HCT116 (cell line): ENCODE results near the gene SLC47A1. TPM values are rescaled to one million over a fixed set of nuclear protein-coding genes. Genes with fewer than 3 reads are reported as not detected.

Experiments used
- ATAC-seq: fragments of 200-7000 bp; cut with Tn5 transposase; 2 replicates; pipeline ENCODE4 v1.9.1; 2020; ENCODE audit warnings: mild to moderate bottlenecking, moderate library complexity
- BruUV-seq: library from RNA; stranded (reverse); fragments of 400-500 nt; replicated peaks from 2 replicates; lab custom pipeline; 2021; lab: Mats Ljungman, UMichigan
- CTCF ChIA-PET: fragments of 300-600 bp; sonication (Branson Sonifier 250); formaldehyde crosslinking; loops from one replicate; lab custom pipeline; 2021; ENCODE audit warnings: antibody characterized with exemption; lab: Charles Lee
- POLR2A ChIA-PET: fragments of 300-600, 350-600 bp; sonication (Branson Sonifier 250); formaldehyde crosslinking; loops from one replicate; lab custom pipeline; 2021; ENCODE audit warnings: antibody characterized with exemption; lab: Charles Lee
- RAD21 ChIA-PET, 2 experiments: fragments of 300-600 bp; sonication (Branson Sonifier 250); formaldehyde crosslinking; loops; one replicate each; lab custom pipeline; 2023; ENCODE audit warnings: low total read pairs in 2 of 2; ENCODE audit not compliant: uncharacterized antibody in 2 of 2, unreplicated experiment in 2 of 2, low non-redundant PET in 1 of 2; lab: Charles Lee
- DNase-seq: peaks from one replicate; pipeline ENCODE4 v3.0.0-alpha.2; 2010; ENCODE audit warnings: low read depth, low spot score
- H2AFZ ChIP-seq: fragments of 200-600 bp; shearing (Covaris generic), sonication (generic); 2 replicates; pipeline ENCODE4 v1.6.1; 2017; ENCODE audit warnings: low read depth, mixed run types, mixed read lengths, antibody characterized with exemption, low read length; ENCODE audit not compliant: poor library complexity, severe bottlenecking
- H3K27ac ChIP-seq: 2 replicates; pipeline ENCODE4 v1.5.1; 2012; ENCODE audit warnings: low read depth, low read length
- H3K27me3 ChIP-seq: fragments of 200-600 bp; sonication (generic); 2 replicates; pipeline ENCODE4 v1.6.1; 2016; ENCODE audit warnings: mixed run types, low read length, mixed read lengths; ENCODE audit not compliant: insufficient read depth
- H3K36me3 ChIP-seq, 2 experiments: fragments of 200-500 bp in 1 of 2; fragments of 200-600 bp in 1 of 2; sonication (Bioruptor generic) in 1 of 2; sonication (generic) in 1 of 2; 2 replicates each; pipeline versions ENCODE4 v1.5.1 to v1.6.1; 2014 to 2016; ENCODE audit warnings: low read length in 2 of 2, inconsistent platforms in 1 of 2, mixed read lengths in 1 of 2, mixed run types in 1 of 2; ENCODE audit not compliant: insufficient read depth in 2 of 2, control insufficient read depth in 1 of 2
- H3K4me1 ChIP-seq, 2 experiments: fragments of 200-600 bp in 1 of 2; sonication (generic) in 1 of 2; 2 replicates each; pipeline versions ENCODE4 v1.5.1 to v1.6.1; 2012 to 2017; ENCODE audit warnings: low read length in 2 of 2, inconsistent platforms in 1 of 2, mild to moderate bottlenecking in 1 of 2, mixed read lengths in 1 of 2, mixed run types in 1 of 2, moderate library complexity in 1 of 2; ENCODE audit not compliant: insufficient read depth in 2 of 2, control insufficient read depth in 1 of 2
- H3K4me2 ChIP-seq: fragments of 200-600 bp; sonication (generic); 2 replicates; pipeline ENCODE4 v1.6.1; 2017; ENCODE audit warnings: mixed run types, low read length, mixed read lengths
- H3K4me3 ChIP-seq, 2 experiments: fragments of 200-600 bp in 1 of 2; sonication (generic) in 1 of 2; replicated peaks in 1 of 2; 2 replicates each; pipeline ENCODE4 v1.5.1; 2011 to 2016; ENCODE audit warnings: low read length in 2 of 2, control low read depth in 1 of 2, low read depth in 1 of 2, mild to moderate bottlenecking in 1 of 2, mixed read lengths in 1 of 2, mixed run types in 1 of 2
- H3K79me2 ChIP-seq: fragments of 200-600 bp; sonication (generic); 2 replicates; pipeline ENCODE4 v1.6.1; 2017; ENCODE audit warnings: mild to moderate bottlenecking, mixed run types, low read length, moderate library complexity, mixed read lengths; ENCODE audit not compliant: insufficient read depth
- H3K9ac ChIP-seq: fragments of 200-600 bp; sonication (generic); 2 replicates; pipeline ENCODE4 v1.6.1; 2016; ENCODE audit warnings: low read length, mixed read lengths
- H3K9me2 ChIP-seq: fragments of 200-600 bp; sonication (generic), shearing (Covaris generic); 2 replicates; pipeline ENCODE4 v1.6.1; 2017; ENCODE audit warnings: mixed run types, mild to moderate bottlenecking, moderate library complexity; ENCODE audit not compliant: insufficient read depth
- H3K9me3 ChIP-seq, 2 experiments: fragments of 200-500 bp in 1 of 2; fragments of 200-600 bp in 1 of 2; sonication (Bioruptor generic) in 1 of 2; sonication (generic) in 1 of 2; 2 replicates each; pipeline ENCODE4 v1.6.1; 2014 to 2017; ENCODE audit warnings: low read length in 2 of 2, mixed read lengths in 2 of 2, inconsistent platforms in 1 of 2, low read depth in 1 of 2, mild to moderate bottlenecking in 1 of 2, mixed run types in 1 of 2, moderate library complexity in 1 of 2; ENCODE audit not compliant: control insufficient read depth in 1 of 2, insufficient read depth in 1 of 2
- H4K20me1 ChIP-seq: fragments of 200-600 bp; sonication (generic), shearing (Covaris generic); 2 replicates; pipeline ENCODE4 v1.6.1; 2017; ENCODE audit warnings: mixed run types, mild to moderate bottlenecking, moderate library complexity; ENCODE audit not compliant: insufficient read depth
- CEBPB ChIP-seq: IDR thresholded peaks from 2 replicates; pipeline ENCODE4 v1.6.1; 2012; ENCODE audit warnings: low read depth
- EZH2 ChIP-seq: fragments of 200-600 bp; sonication (generic); IDR thresholded peaks from 2 replicates; pipeline ENCODE4 v1.6.1; 2017; ENCODE audit warnings: antibody characterized with exemption, mixed run types
- EZH2phosphoT487 ChIP-seq: fragments of 200-600 bp; IDR thresholded peaks from 2 replicates; pipeline ENCODE4 v1.6.1; 2018; ENCODE audit warnings: antibody characterized with exemption, borderline replicate concordance
- FOSL1 ChIP-seq: IDR thresholded peaks from 2 replicates; pipeline ENCODE4 v1.6.1; 2012; ENCODE audit warnings: low read depth
- POLR2A ChIP-seq: IDR thresholded peaks from 2 replicates; pipeline ENCODE4 v1.7.0; 2011; ENCODE audit warnings: borderline replicate concordance; ENCODE audit not compliant: insufficient read depth, insufficient read length; ENCODE audit errors: extremely low read depth
- RAD21 ChIP-seq: IDR thresholded peaks from 2 replicates; pipeline ENCODE4 v1.6.1; 2012; ENCODE audit warnings: low read depth, mild to moderate bottlenecking
- YY1 ChIP-seq: IDR thresholded peaks from 2 replicates; pipeline ENCODE4 v1.6.1; 2011; ENCODE audit warnings: low read length, low read depth, moderate library complexity, mild to moderate bottlenecking; ENCODE audit not compliant: insufficient replicate concordance; ENCODE audit errors: extremely low read depth
- ZFX ChIP-seq: fragments of 450-650 bp; IDR thresholded peaks from 2 replicates; pipeline ENCODE4 v1.6.1; 2017
- ZNF274 ChIP-seq: fragments of 200-500 bp; sonication (Bioruptor generic); IDR thresholded peaks from 2 replicates; pipeline ENCODE4 v1.6.1; 2014; ENCODE audit warnings: mild to moderate bottlenecking, low read depth, low read length, inconsistent platforms
- intact Hi-C: fragments of 100-400 bp; cut with micrococcal nuclease; formaldehyde crosslinking; loops from 2 replicates; pipeline ENCODE4 v1.10.0; 2022
- total RNA-seq: library from RNA; stranded (reverse); gene quantifications from one replicate; pipeline ENCODE4 v1.2.1, GENCODE V29; 2021; ENCODE audit not compliant: unreplicated experiment
- TF ChIP-seq, protein P1 (sequence below), 3 experiments: fragments of 200-600 bp in 1 of 3; sonication (generic) in 1 of 3; IDR thresholded peaks in 2 of 3; conservative IDR thresholded peaks in 1 of 3; 2 replicates each; pipeline ENCODE4 v1.5.1; 2012 to 2017; ENCODE audit warnings: low read depth in 2 of 3, low read length in 2 of 3, antibody characterized with exemption in 1 of 3, borderline replicate concordance in 1 of 3, control low read depth in 1 of 3, mild to moderate bottlenecking in 1 of 3, mixed read lengths in 1 of 3, mixed run types in 1 of 3, moderate library complexity in 1 of 3; ENCODE audit not compliant: insufficient read depth in 1 of 3

Gene SLC47A1
- total RNA-seq, 1 experiment from 2014 or later, result 0.17 TPM

DNA sequence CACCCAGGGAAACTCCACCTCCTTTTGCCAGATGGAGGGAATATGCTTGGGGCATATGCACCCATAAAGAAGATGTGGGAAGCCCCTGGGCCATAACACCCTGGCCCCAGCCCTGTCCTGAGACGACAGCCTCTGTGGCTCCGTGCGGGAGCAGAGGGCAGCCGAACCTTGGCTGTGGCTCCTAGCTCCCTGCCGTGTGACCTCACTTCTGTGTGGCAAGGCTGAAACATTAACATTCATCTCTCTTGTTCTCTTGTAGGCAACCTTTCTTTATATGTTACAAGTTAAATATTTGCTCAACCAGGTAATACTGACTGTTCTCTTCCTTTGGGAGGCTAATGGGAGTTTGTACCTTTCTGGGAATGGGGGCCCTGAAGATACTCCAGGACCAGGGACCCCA, 17.5 kb downstream of the SLC47A1 start:
- Histone ChIP-seq H4K20me1 (no peaks in the 10 kb centered on the region), H3K79me2 (no peaks in the 10 kb centered on the region), H3K27me3 (no peaks in the 10 kb centered on the region), H3K4me1 (peaks cover 0 to 3% of the 10 kb centered on the region in 2 experiments; a peak in 1 of 4 replicates), H2AFZ (no peak overlapping the region), H3K4me2 (no peak overlapping the region), H3K27ac (no peak overlapping the region), H3K4me3 (no peak overlapping the region), H3K36me3 (no peaks in the 10 kb centered on the region), H3K9ac (no peak overlapping the region), H3K9me3 (no peaks in the 10 kb centered on the region), H3K9me2 (no peaks in the 10 kb centered on the region)
- no TSS peak for BruUV-seq
- ATAC-seq, result no peak
- ChIA-PET CTCF (no interaction called here), RAD21 (no interaction called here), POLR2A (no interaction called here)
- DNase-seq, result no peak
- intact Hi-C loops, result no loop called here
- TF ChIP-seq RAD21, result no peak
- no peak for TF ChIP-seq ZNF274
- TF ChIP-seq, protein P1, sequence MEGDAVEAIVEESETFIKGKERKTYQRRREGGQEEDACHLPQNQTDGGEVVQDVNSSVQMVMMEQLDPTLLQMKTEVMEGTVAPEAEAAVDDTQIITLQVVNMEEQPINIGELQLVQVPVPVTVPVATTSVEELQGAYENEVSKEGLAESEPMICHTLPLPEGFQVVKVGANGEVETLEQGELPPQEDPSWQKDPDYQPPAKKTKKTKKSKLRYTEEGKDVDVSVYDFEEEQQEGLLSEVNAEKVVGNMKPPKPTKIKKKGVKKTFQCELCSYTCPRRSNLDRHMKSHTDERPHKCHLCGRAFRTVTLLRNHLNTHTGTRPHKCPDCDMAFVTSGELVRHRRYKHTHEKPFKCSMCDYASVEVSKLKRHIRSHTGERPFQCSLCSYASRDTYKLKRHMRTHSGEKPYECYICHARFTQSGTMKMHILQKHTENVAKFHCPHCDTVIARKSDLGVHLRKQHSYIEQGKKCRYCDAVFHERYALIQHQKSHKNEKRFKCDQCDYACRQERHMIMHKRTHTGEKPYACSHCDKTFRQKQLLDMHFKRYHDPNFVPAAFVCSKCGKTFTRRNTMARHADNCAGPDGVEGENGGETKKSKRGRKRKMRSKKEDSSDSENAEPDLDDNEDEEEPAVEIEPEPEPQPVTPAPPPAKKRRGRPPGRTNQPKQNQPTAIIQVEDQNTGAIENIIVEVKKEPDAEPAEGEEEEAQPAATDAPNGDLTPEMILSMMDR (IDR thresholded peaks at IDR 0.05 in 2 of 3, conservative IDR thresholded peaks at IDR 0.05 in 1 of 3; ENCODE audit: borderline replicate concordance in 1 of 3, insufficient read depth in 1 of 3, low read depth in 2 of 3, low read length in 2 of 3), result no peak
- no peak for TF ChIP-seq CEBPB
- TF ChIP-seq FOSL1, result no peak

DNA sequence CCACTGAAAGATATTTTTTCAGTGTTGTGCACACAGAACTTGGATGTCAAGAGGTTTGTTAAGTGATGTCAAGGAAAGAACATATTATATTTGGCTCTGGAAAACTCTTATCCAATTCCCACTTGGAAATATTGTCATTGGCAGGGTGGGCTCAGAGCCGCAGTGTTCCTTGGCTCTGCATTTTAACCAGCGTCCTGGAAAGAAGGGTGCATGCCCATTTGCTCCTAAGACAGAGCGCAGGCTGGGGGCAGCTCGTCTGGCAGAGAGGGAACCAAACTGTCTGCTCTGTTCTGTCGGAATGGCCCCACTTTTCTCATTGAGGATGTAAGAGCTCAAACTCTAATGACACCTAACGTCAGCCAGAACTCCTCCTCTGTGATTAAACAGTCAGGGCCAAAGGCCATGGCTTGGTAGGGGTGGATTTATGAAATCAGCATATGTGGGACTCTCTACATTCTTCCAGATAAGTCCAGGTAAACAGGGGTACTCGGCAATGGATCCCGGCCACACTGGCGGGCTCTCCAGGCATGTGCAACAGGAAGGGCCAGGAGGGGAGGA, 18.0 kb downstream of the SLC47A1 start:
- Histone ChIP-seq H3K4me3 (no peak overlapping the region), H3K4me1 (peaks cover 0 to under 1% of the 10 kb centered on the region in 2 experiments; a peak in 1 of 4 replicates), H2AFZ (no peak overlapping the region), H3K9ac (no peak overlapping the region), H3K79me2 (no peaks in the 10 kb centered on the region), H3K36me3 (no peaks in the 10 kb centered on the region), H3K27ac (no peak overlapping the region), H3K4me2 (no peak overlapping the region), H3K9me3 (no peaks in the 10 kb centered on the region), H3K27me3 (no peaks in the 10 kb centered on the region), H4K20me1 (no peaks in the 10 kb centered on the region), H3K9me2 (no peaks in the 10 kb centered on the region)
- ChIA-PET CTCF (no interaction called here), RAD21 (no interaction called here), POLR2A (no interaction called here)
- TF ChIP-seq EZH2 (no peak), YY1 (no peak), POLR2A (no peak), EZH2phosphoT487 (no peak), ZFX (no peak)
- DNase-seq (no peak), ATAC-seq (no peak)
- intact Hi-C loops, result no loop called here
- BruUV-seq, result no TSS peak
